ENCODE data around the gene LIMS3. TPM values are rescaled to one million over a fixed set of nuclear protein-coding genes. Genes with fewer than 3 reads are reported as not detected.

The LIMS3 gene, protein sequence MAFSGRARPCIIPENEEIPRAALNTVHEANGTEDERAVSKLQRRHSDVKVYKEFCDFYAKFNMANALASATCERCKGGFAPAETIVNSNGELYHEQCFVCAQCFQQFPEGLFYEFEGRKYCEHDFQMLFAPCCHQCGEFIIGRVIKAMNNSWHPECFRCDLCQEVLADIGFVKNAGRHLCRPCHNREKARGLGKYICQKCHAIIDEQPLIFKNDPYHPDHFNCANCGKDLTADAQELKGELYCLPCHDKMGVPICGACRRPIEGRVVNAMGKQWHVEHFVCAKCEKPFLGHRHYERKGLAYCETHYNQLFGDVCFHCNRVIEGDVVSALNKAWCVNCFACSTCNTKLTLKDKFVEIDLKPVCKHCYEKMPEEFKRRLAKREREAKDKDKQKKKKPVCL
- 2.0 TPM for total RNA-seq

DNA sequence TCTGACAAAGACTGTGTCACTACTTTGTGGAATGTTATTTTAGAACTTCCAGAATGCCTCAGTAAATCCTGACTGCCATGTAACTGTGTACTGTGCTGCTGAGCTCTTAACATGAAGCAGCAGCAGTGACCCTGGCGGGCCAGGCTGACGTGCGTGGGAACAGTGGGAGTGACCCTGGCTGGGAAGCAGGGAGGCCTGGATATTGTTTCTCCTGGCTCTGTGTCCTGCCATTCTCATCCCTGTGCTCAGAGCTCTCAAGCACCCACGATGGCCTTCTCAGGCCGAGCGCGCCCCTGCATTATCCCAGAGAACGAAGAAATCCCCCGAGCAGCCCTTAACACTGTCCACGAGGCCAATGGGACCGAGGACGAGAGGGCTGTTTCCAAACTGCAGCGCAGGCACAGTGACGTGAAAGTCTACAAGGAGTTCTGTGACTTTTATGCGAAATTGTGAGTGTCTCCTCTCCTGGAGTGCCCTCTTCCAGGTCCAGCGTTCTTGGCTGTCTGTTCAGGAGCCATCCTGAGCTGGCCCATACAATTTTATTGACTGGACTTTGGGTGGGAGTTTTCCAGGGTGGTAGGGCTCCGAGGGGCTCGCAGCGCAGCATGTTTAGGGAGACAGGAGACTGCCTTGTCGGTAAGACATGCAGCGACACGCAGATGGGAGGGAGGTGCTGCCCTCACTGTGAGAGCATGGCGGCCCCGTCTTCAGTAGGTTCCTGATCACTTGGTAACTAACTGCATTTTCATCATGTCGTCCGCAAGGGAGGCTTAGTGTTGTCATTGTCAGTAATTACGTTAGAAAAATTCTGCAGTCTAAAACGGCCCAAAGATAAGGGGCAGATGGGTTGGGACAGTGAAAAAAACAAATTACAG, at the start of gene LIMS3:
Gene LIMS3, plus strand, starts transcription at position 227 of the 875 bp plus-strand sequence. Its CDS starts 41 bp downstream, at position 268.

Other genes with a start within 250 kb of the LIMS3 start
- gene RGPD5, start 104.4 kb upstream of the LIMS3 start, total RNA-seq, result 70.0 TPM
- gene MALL, start 217.1 kb downstream of the LIMS3 start, total RNA-seq, result 11.5 TPM

Measured in metanephros (tissue), 1 donor.